WTC11 (cell line): Measurements from ENCODE around the gene LAMA5.

Experiments used
- JUN ChIP-seq: sonication (generic); formaldehyde crosslinking; IDR thresholded peaks from 2 replicates; pipeline ENCODE4 v1.8.0; 2023; ENCODE audit warnings: mild to moderate bottlenecking, missing genetic modification reagents
- KAT7 ChIP-seq: sonication (generic); formaldehyde crosslinking; IDR thresholded peaks from 2 replicates; pipeline ENCODE4 v1.8.1; 2023; ENCODE audit warnings: missing genetic modification reagents, mild to moderate bottlenecking, borderline replicate concordance
- ZNF396 ChIP-seq: fragments of 250-450 bp; sonication (Bioruptor Pico); IDR thresholded peaks from 2 replicates; pipeline ENCODE4 v1.8.0; 2021; ENCODE audit warnings: mild to moderate bottlenecking, moderate library complexity, borderline replicate concordance
- TF ChIP-seq, protein P1 (sequence below): sonication (generic); formaldehyde crosslinking; IDR thresholded peaks from 2 replicates; pipeline ENCODE4 v1.8.1; 2023; ENCODE audit warnings: mild to moderate bottlenecking, missing genetic modification reagents
- TF ChIP-seq, protein P2 (sequence below): fragments of 200-600 bp; IDR thresholded peaks from 2 replicates; pipeline ENCODE4 v1.8.0; 2022; ENCODE audit warnings: antibody characterized with exemption

DNA sequence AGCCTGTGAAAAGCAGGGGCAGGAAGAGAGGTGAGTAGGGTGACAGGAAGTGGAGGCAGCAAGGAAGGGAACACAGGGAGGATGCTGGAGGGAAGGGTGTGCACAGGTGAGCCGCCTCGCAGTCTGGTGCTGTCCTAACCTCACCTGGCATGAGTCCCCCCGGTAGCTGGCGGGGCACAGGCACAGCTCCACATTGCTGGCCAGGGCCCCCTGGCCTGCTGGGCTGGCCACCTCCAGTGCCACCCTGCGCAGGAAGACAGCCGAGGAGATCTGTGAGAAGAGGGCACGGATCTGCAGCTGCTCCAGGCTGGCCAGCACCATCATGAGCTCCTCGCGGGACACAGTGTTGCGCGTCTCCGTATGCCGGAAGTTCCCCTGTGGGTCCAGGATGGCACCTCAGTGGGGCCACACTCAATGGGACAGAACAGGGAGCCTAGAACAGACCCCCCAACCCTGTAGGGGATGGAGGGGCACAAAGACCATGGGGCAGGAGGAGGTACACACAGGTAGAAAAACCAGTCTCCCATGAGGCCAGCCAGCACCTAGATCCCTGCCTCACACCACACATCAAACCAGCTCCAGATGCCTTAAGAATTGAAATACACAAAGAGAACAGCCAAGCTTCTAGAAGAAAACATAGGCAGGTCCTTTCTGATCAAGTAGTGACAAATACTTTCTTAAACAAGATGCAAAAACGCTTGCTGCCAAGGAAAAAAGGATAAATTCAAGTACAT, 41.8 kb downstream of the LAMA5 start:
- no peak for TF ChIP-seq ZNF396
- TF ChIP-seq, protein P1, sequence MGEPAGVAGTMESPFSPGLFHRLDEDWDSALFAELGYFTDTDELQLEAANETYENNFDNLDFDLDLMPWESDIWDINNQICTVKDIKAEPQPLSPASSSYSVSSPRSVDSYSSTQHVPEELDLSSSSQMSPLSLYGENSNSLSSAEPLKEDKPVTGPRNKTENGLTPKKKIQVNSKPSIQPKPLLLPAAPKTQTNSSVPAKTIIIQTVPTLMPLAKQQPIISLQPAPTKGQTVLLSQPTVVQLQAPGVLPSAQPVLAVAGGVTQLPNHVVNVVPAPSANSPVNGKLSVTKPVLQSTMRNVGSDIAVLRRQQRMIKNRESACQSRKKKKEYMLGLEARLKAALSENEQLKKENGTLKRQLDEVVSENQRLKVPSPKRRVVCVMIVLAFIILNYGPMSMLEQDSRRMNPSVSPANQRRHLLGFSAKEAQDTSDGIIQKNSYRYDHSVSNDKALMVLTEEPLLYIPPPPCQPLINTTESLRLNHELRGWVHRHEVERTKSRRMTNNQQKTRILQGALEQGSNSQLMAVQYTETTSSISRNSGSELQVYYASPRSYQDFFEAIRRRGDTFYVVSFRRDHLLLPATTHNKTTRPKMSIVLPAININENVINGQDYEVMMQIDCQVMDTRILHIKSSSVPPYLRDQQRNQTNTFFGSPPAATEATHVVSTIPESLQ: no peak
- TF ChIP-seq KAT7 (CRISPR knock-in tag): no peak
- TF ChIP-seq, protein P2, sequence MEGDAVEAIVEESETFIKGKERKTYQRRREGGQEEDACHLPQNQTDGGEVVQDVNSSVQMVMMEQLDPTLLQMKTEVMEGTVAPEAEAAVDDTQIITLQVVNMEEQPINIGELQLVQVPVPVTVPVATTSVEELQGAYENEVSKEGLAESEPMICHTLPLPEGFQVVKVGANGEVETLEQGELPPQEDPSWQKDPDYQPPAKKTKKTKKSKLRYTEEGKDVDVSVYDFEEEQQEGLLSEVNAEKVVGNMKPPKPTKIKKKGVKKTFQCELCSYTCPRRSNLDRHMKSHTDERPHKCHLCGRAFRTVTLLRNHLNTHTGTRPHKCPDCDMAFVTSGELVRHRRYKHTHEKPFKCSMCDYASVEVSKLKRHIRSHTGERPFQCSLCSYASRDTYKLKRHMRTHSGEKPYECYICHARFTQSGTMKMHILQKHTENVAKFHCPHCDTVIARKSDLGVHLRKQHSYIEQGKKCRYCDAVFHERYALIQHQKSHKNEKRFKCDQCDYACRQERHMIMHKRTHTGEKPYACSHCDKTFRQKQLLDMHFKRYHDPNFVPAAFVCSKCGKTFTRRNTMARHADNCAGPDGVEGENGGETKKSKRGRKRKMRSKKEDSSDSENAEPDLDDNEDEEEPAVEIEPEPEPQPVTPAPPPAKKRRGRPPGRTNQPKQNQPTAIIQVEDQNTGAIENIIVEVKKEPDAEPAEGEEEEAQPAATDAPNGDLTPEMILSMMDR: no peak
- no peak for TF ChIP-seq JUN (CRISPR knock-in tag)
